ENCODE measurements around the gene FERMT3.

DNA sequence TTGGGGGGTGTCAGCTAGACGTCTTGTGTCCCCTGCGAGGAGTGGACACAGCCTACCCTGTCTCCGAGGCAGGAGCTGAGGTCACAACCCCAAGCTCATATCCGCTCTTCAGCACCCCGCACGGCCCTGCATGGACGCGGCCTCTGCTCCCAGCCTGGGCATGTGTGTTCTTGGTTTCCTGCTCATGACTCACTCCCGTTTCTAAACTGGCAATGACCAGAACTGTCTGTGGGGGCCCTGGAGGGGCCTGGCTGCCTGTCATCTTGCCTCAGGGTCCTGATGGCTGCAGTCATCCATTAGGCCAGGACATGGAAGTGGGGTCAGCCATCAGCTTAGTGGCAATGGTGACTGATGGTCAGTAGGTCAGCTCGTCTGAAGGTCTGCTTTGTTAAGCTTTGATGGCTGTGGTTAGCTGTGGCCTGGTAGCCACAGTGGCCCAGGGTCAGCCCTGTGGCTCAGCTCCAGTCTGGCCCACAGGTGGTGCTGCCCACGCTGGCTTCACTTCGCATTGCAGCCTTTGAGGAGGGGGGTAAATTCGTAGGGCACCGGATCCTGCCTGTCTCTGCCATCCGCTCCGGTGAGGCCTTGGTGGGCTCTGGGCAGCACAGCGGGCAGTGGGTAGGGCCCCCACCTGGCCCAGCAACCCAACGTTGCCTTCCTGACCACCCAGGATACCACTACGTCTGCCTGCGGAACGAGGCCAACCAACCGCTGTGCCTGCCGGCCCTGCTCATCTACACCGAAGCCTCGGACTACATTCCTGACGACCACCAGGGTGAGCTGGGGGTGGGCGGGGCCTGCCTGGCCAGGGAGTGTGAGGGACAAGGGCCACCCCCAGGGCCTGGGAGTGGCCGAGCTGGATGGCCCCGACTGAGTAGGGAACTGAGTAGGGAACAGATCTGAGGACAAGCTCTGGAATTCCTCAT, 56.8 kb downstream of the FERMT3 start:
- TF ChIP-seq EZH2phosphoT487 (IDR thresholded peaks at IDR 0.05; ENCODE audit: low read length) = no peak
- TF ChIP-seq, protein P1, sequence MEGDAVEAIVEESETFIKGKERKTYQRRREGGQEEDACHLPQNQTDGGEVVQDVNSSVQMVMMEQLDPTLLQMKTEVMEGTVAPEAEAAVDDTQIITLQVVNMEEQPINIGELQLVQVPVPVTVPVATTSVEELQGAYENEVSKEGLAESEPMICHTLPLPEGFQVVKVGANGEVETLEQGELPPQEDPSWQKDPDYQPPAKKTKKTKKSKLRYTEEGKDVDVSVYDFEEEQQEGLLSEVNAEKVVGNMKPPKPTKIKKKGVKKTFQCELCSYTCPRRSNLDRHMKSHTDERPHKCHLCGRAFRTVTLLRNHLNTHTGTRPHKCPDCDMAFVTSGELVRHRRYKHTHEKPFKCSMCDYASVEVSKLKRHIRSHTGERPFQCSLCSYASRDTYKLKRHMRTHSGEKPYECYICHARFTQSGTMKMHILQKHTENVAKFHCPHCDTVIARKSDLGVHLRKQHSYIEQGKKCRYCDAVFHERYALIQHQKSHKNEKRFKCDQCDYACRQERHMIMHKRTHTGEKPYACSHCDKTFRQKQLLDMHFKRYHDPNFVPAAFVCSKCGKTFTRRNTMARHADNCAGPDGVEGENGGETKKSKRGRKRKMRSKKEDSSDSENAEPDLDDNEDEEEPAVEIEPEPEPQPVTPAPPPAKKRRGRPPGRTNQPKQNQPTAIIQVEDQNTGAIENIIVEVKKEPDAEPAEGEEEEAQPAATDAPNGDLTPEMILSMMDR (IDR thresholded peaks at IDR 0.05; ENCODE audit: low read length) = no peak

All from MM.1S (cell line).